Measurements from ENCODE around the gene TRAF1.

TRAF1 gene

GRCh38 chr9:120866651-120867050, 59.9 kb downstream of the TRAF1 start:
- DNase-seq: no peak

- no peak for DNase-seq
These were observed 60.8 kb downstream of the TRAF1 start for GRCh38 chr9:120865809-120866208.

GRCh38 chr9:120865176-120865575, 61.4 kb downstream of the TRAF1 start:
- no peak for DNase-seq

- DNase-seq: no peak
These were observed 61.9 kb downstream of the TRAF1 start for GRCh38 chr9:120864719-120865118.

GRCh38 chr9:120863833-120864232, 62.8 kb downstream of the TRAF1 start:
- no peak for DNase-seq

GRCh38 chr9:120862452-120862851, 64.1 kb downstream of the TRAF1 start:
- DNase-seq: no peak

GRCh38 chr9:120861935-120862334, 64.7 kb downstream of the TRAF1 start:
- no peak for DNase-seq

- DNase-seq: no peak
These were observed 66.5 kb downstream of the TRAF1 start for GRCh38 chr9:120860083-120860482.

GRCh38 chr9:120859361-120859760, 67.2 kb downstream of the TRAF1 start:
- no peak for DNase-seq

- DNase-seq: no peak
These were observed 68.7 kb downstream of the TRAF1 start for GRCh38 chr9:120857902-120858301.

- DNase-seq: no peak
These were observed 69.1 kb downstream of the TRAF1 start for GRCh38 chr9:120857481-120857880.

GRCh38 chr9:120856700-120857099, 69.9 kb downstream of the TRAF1 start:
- peak; percentile 33 to 51 for DNase-seq

- DNase-seq: no peak
These were observed 70.5 kb downstream of the TRAF1 start for GRCh38 chr9:120855827-120856670.

GRCh38 chr9:120854596-120855327, 71.8 kb downstream of the TRAF1 start:
- no peak for DNase-seq

GRCh38 chr9:120853198-120853597, 73.4 kb downstream of the TRAF1 start:
- no peak for DNase-seq
